Karpas-422 (cell line): ENCODE measurements around the gene PTPRK. TPM values are rescaled to one million over a fixed set of nuclear protein-coding genes. Genes with fewer than 3 reads are reported as not detected.

Experiments
- DNase-seq: peaks from one replicate; pipeline ENCODE4 v3.0.0-alpha.2; 2015
- H2AFZ ChIP-seq: fragments of 200-600 bp; sonication (generic); 2 replicates; pipeline ENCODE4 v1.6.1; 2014; ENCODE audit warnings: antibody characterized with exemption, low read length, mixed read lengths
- H3K27ac ChIP-seq: fragments of 200-600 bp; sonication (generic); 2 replicates; pipeline ENCODE4 v1.5.1; 2014; ENCODE audit warnings: mild to moderate bottlenecking, low read length, moderate library complexity
- H3K27me3 ChIP-seq: fragments of 200-600 bp; sonication (generic); 2 replicates; pipeline ENCODE4 v1.6.1; 2014; ENCODE audit warnings: low read length, mixed read lengths
- H3K36me3 ChIP-seq: fragments of 200-600 bp; sonication (generic); 2 replicates; pipeline ENCODE4 v1.6.1; 2014; ENCODE audit warnings: low read length, mixed read lengths; ENCODE audit not compliant: insufficient read depth
- H3K4me1 ChIP-seq: fragments of 200-600 bp; sonication (generic); 2 replicates; pipeline ENCODE4 v1.6.1; 2014; ENCODE audit warnings: mild to moderate bottlenecking, low read length, mixed read lengths
- H3K4me2 ChIP-seq: fragments of 200-600 bp; sonication (generic); 2 replicates; pipeline ENCODE4 v1.6.1; 2014; ENCODE audit warnings: low read length, low read depth, mild to moderate bottlenecking; ENCODE audit not compliant: poor library complexity, severe bottlenecking
- H3K4me3 ChIP-seq: fragments of 200-600 bp; sonication (generic); 2 replicates; pipeline ENCODE4 v1.5.1; 2014; ENCODE audit warnings: mild to moderate bottlenecking, antibody characterized with exemption, low read length, mixed read lengths
- H3K79me2 ChIP-seq: fragments of 200-600 bp; sonication (generic); 2 replicates; pipeline ENCODE4 v1.6.1; 2014; ENCODE audit warnings: mild to moderate bottlenecking, low read length, mixed read lengths
- H3K9ac ChIP-seq: fragments of 200-600 bp; sonication (generic); 2 replicates; pipeline ENCODE4 v1.6.0; 2014; ENCODE audit warnings: low read length
- H3K9me2 ChIP-seq: fragments of 200-600 bp; sonication (generic), shearing (Covaris generic); replicated peaks from 2 replicates; pipeline ENCODE4 v1.6.0; 2014; ENCODE audit warnings: mild to moderate bottlenecking, low read length, moderate library complexity; ENCODE audit not compliant: insufficient read depth
- H3K9me3 ChIP-seq: fragments of 300-700, 200-600 bp; sonication (generic); 2 replicates; pipeline ENCODE4 v1.6.1; 2014; ENCODE audit warnings: low read length, mixed read lengths
- H4K20me1 ChIP-seq: fragments of 200-600 bp; sonication (generic); 2 replicates; pipeline ENCODE4 v1.6.1; 2014; ENCODE audit warnings: mild to moderate bottlenecking, antibody characterized with exemption, low read length, low read depth; ENCODE audit not compliant: insufficient read depth
- total RNA-seq: library from RNA; depleted of rRNA; stranded (reverse); fragments of >200 nt; shearing (Covaris generic); gene quantifications from 2 replicates; pipeline ENCODE4 v1.2.3, GENCODE V29; 2014; ENCODE audit warnings: low replicate concordance

The PTPRK gene
- total RNA-seq, 1 experiment from 2014 or later: 0.04 TPM

- no peak for DNase-seq
- Histone ChIP-seq H3K27me3 (no peaks in the 10 kb centered on the region), H3K4me2 (no peak overlapping the region), H3K79me2 (no peaks in the 10 kb centered on the region), H3K27ac (no peak overlapping the region), H3K9me2 (no peaks in the 10 kb centered on the region), H3K36me3 (no peaks in the 10 kb centered on the region), H4K20me1 (no peaks in the 10 kb centered on the region), H3K4me3 (no peak overlapping the region), H3K9me3 (peaks cover 31% of the 10 kb centered on the region), H3K4me1 (no peaks in the 10 kb centered on the region), H3K9ac (no peak overlapping the region), H2AFZ (no peak overlapping the region)
Measured at GRCh38 chr6:128111096-128111495, 409.3 kb downstream of the PTPRK start.

DNA sequence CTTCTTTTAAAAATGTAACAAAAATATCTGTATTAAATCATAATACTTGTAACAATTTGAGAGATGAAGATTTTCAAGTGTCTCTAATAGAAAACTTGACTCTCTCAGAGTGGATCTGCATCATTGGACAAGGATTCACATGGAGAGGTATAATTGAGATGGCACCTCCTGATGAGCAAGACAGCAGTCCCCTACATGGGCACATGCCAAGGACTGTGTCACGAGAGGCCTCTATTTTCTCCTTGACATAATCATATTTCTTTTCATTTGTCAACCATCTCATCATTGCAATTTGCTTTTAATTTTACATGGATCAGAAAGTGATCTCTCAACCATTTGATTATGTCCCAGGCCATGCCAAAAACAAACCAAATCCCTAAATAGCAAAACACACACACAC lies 412.7 kb downstream of the PTPRK start:
- Histone ChIP-seq H3K9me2 (no peaks in the 10 kb centered on the region), H3K4me1 (no peaks in the 10 kb centered on the region), H3K9ac (no peak overlapping the region), H2AFZ (no peak overlapping the region), H3K36me3 (no peaks in the 10 kb centered on the region), H3K9me3 (peaks cover 28% of the 10 kb centered on the region), H3K79me2 (no peaks in the 10 kb centered on the region), H4K20me1 (no peaks in the 10 kb centered on the region), H3K27me3 (no peaks in the 10 kb centered on the region), H3K4me3 (no peak overlapping the region), H3K4me2 (no peak overlapping the region), H3K27ac (no peak overlapping the region)
- no peak for DNase-seq

- H3K9me3 ChIP-seq: peaks cover 20% of the 10 kb centered on the region
- H4K20me1 ChIP-seq: no peaks in the 10 kb centered on the region
- H3K4me2 ChIP-seq: no peak overlapping the region
- no peaks in the 10 kb centered on the region for H3K36me3 ChIP-seq
- H3K9me2 ChIP-seq: no peaks in the 10 kb centered on the region
- no peaks in the 10 kb centered on the region for H3K4me1 ChIP-seq
- no peak overlapping the region for H3K4me3 ChIP-seq
- no peak overlapping the region for H3K27ac ChIP-seq
- H2AFZ ChIP-seq: no peak overlapping the region
- DNase-seq: no peak
- no peaks in the 10 kb centered on the region for H3K79me2 ChIP-seq
- no peaks in the 10 kb centered on the region for H3K27me3 ChIP-seq
- no peak overlapping the region for H3K9ac ChIP-seq
Measured at GRCh38 chr6:128099571-128100197, 420.7 kb downstream of the PTPRK start.

DNA sequence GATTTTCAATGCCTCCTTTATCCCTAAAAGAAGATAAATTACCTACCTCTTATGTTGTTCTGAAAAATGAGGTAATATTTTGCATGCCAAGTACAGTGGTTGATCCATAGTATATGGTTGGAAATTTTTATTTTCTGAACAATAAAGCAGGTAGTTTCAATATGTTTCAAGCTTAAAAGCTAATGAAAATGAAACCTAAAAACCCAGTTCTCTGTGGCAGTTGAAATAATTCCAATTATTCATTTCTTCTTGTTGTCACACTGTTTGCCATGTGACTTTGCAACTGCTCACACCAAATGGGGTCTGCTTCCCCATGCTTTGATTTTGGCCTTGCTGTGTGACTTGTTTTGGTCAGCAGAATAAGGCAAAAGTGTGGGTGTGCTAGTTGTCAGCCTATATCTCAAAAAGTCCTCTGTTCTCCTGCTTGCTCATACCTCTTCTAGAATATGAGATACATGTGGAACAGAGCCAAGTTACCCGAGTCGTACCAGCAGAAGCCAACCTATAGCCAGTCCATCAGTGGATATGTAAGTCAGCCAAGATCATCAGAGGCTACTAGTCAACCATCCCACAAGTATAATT lies 422.3 kb downstream of the PTPRK start:
- no peaks in the 10 kb centered on the region for H3K27me3 ChIP-seq
- H3K9me2 ChIP-seq: no peaks in the 10 kb centered on the region
- no peak overlapping the region for H3K4me2 ChIP-seq
- no peak overlapping the region for H3K4me3 ChIP-seq
- no peak overlapping the region for H2AFZ ChIP-seq
- H3K9me3 ChIP-seq: peaks cover 20% of the 10 kb centered on the region
- no peaks in the 10 kb centered on the region for H3K4me1 ChIP-seq
- H3K9ac ChIP-seq: no peak overlapping the region
- H3K36me3 ChIP-seq: no peaks in the 10 kb centered on the region
- H3K27ac ChIP-seq: no peak overlapping the region
- DNase-seq: no peak
- H3K79me2 ChIP-seq: no peaks in the 10 kb centered on the region
- no peaks in the 10 kb centered on the region for H4K20me1 ChIP-seq

GRCh38 chr6:128097009-128097408 lies 423.4 kb downstream of the PTPRK start:
- no peaks in the 10 kb centered on the region for H3K4me1 ChIP-seq
- no peak overlapping the region for H3K4me2 ChIP-seq
- peaks cover 16% of the 10 kb centered on the region for H3K9me3 ChIP-seq
- no peak overlapping the region for H3K27ac ChIP-seq
- H2AFZ ChIP-seq: no peak overlapping the region
- no peaks in the 10 kb centered on the region for H3K9me2 ChIP-seq
- H3K9ac ChIP-seq: no peak overlapping the region
- no peak for DNase-seq
- no peaks in the 10 kb centered on the region for H3K79me2 ChIP-seq
- H3K4me3 ChIP-seq: no peak overlapping the region
- no peaks in the 10 kb centered on the region for H3K36me3 ChIP-seq
- H3K27me3 ChIP-seq: no peaks in the 10 kb centered on the region
- no peaks in the 10 kb centered on the region for H4K20me1 ChIP-seq

GRCh38 chr6:128095362-128095761 lies 425.0 kb downstream of the PTPRK start:
- Histone ChIP-seq H3K36me3 (no peaks in the 10 kb centered on the region), H3K27me3 (no peaks in the 10 kb centered on the region), H3K9me3 (peaks cover 22% of the 10 kb centered on the region), H4K20me1 (no peaks in the 10 kb centered on the region), H3K79me2 (no peaks in the 10 kb centered on the region), H3K27ac (no peak overlapping the region), H3K4me2 (no peak overlapping the region), H3K9me2 (no peaks in the 10 kb centered on the region), H3K4me3 (no peak overlapping the region), H3K4me1 (no peaks in the 10 kb centered on the region), H2AFZ (no peak overlapping the region), H3K9ac (no peak overlapping the region)
- DNase-seq: no peak

DNA sequence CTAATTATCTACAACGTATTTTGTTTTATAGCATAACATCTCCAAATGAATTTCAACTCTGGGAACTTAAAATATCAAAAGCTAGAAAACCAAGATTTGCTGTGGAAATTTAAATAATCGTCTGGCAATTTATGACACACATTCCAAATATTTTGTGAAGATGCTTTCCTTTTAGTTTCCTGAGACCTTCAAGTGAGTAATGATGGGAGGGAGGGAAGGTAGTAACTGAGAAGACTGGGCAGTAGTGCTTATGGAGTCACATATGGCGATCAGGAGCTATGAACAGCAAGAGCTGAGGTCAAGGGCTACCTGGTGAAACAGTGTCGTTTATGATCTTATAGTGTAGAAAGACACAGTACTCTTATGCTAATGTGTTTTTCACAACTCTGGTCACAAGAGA lies 441.4 kb downstream of the PTPRK start:
- Histone ChIP-seq H3K9me2 (no peaks in the 10 kb centered on the region), H3K4me1 (no peaks in the 10 kb centered on the region), H3K9me3 (peaks cover 23% of the 10 kb centered on the region), H3K4me2 (no peak overlapping the region), H3K9ac (no peak overlapping the region), H2AFZ (no peak overlapping the region), H3K27ac (no peak overlapping the region), H3K27me3 (no peaks in the 10 kb centered on the region), H3K79me2 (no peaks in the 10 kb centered on the region), H3K36me3 (no peaks in the 10 kb centered on the region), H4K20me1 (no peaks in the 10 kb centered on the region), H3K4me3 (no peak overlapping the region)
- DNase-seq: no peak

DNA sequence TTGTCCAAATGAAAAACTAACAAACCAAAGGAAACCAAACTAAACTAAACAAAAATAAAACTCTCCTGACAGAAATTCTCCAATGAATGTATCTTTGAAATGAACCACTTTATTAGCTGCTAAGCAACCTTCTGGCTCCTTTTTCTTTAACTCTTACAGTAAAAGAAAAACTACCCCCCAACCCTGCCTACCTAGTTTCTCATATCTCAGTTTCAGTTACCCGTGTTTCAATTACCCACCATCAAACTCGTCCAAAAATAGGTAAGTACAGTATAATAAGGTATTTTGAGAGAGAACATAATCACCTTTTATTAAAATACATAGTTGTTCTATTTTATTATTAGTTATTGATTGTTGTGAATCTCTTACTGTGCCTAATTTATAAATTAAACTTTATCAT lies 442.1 kb downstream of the PTPRK start:
- no peak overlapping the region for H3K9ac ChIP-seq
- no peak overlapping the region for H3K4me3 ChIP-seq
- no peaks in the 10 kb centered on the region for H3K27me3 ChIP-seq
- H3K9me2 ChIP-seq: no peaks in the 10 kb centered on the region
- H3K4me2 ChIP-seq: no peak overlapping the region
- no peak for DNase-seq
- no peaks in the 10 kb centered on the region for H4K20me1 ChIP-seq
- no peaks in the 10 kb centered on the region for H3K36me3 ChIP-seq
- no peak overlapping the region for H3K27ac ChIP-seq
- no peak overlapping the region for H2AFZ ChIP-seq
- peaks cover 24% of the 10 kb centered on the region for H3K9me3 ChIP-seq
- H3K4me1 ChIP-seq: no peaks in the 10 kb centered on the region
- no peaks in the 10 kb centered on the region for H3K79me2 ChIP-seq
